ENCODE results near the gene C16orf92.
"Not testable (repeated sequence)": the region's sequence is repeated elsewhere in the genome, so short reads cannot be mapped to it uniquely, and the experiment has no call there.

C16orf92 gene

DNA sequence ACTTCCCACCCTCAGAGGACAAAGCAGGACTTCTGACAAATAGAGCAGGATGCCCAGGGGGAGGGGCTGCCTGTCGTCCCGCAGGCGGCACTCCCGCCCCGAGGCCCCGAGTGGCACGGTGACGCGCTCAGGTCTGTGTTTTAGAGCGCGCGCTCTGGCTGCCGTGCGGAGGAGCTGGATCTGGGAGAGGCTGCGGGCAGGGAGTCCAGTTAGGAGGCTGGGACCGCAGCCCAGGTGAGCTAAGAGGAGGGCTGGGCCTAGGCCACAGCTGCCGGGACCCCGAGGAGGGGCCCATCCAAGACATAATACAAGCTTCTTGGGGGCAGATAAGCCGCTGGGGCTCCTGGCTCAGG is 18.6 kb upstream of the C16orf92 start:
- DNase-seq (ENCODE audit: low spot score) = no peak

DNA sequence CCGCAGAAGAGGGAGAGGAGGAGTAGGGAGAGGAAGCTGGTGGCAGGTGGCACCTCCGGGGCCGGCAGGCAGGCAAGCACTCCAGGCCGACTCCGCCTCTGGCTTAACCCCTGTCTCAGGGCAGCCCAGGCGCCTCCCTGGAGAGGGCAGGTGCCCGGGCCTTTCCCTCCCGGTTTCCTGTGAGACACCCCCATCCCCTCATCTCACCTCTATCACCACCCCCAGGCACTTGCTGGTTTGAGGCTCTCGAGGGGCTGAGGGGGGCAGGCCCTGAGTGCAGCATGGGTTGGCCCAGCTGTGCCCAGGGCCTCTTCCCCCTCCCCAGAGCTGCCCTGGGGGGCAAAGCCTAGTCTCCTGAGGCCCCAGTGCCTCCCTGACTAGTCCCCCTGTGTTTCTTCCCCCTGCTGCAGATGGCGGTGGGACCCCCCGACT is 18.2 kb upstream of the C16orf92 start:
- DNase-seq (ENCODE audit: low spot score) = no peak

GRCh38 chr16:30005341-30006094 is 17.5 kb upstream of the C16orf92 start:
- no peak for DNase-seq (ENCODE audit: low spot score)

DNA sequence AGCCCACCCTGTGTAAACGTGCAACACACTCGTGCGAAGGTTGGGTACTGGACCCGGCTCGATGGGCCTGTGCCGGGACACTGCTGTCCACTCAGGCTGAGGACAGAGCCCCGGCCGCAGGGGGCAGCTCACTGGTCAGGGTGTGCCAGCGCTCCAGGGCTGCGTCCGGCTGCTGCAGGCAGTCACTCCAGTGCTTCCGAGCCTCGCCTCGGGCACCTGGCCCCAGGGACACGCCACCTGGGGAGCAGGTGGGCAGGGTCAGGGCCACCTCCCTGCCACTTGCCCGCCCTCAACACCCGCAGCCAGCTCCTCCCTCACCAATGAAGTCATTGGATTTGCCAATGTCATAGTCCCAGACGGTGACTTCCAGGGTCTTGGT is 16.9 kb upstream of the C16orf92 start:
- DNase-seq (ENCODE audit: low spot score) = no peak

DNA sequence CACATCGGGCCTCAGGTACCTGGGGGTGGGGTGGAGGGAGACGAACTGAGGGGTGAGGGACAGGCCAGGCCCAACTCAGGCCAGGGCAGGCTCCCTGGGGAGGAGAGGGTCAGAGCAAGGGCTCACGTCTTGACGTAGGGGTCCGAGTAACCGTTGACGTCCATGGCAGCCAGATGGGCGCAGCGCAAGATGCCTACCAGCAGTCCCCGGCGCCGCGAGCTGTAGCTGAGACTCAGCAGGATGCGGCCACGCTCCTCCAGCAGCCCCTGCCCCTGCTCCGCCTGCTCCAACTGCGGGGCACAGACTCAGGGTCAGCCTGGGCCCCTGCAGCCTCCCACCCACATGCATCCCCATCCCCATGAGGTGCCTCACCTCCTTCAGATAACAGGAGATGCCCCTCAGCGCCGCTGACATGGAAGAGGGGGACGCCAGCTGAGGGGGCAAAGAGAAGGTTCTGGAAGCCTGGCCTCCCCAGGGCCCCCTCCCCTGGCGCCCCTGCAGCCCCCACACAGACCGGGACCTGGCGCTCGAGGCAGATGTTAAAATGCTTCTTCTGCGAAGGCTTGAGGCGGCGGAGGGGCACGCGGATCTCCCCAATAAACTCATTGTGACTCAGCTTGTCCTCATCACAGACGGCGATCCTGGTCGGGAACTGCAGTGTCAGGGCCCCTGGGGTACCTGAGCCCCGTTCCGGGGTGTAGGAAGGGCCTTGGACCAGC is 16.2 kb upstream of the C16orf92 start:
- DNase-seq (ENCODE audit: low spot score) = no peak

GRCh38 chr16:30007378-30007895 is 15.6 kb upstream of the C16orf92 start:
- DNase-seq (ENCODE audit: low spot score) = no peak

- no peak for DNase-seq (ENCODE audit: low spot score)
These were observed 13.7 kb upstream of the C16orf92 start for GRCh38 chr16:30009085-30009862.

DNA sequence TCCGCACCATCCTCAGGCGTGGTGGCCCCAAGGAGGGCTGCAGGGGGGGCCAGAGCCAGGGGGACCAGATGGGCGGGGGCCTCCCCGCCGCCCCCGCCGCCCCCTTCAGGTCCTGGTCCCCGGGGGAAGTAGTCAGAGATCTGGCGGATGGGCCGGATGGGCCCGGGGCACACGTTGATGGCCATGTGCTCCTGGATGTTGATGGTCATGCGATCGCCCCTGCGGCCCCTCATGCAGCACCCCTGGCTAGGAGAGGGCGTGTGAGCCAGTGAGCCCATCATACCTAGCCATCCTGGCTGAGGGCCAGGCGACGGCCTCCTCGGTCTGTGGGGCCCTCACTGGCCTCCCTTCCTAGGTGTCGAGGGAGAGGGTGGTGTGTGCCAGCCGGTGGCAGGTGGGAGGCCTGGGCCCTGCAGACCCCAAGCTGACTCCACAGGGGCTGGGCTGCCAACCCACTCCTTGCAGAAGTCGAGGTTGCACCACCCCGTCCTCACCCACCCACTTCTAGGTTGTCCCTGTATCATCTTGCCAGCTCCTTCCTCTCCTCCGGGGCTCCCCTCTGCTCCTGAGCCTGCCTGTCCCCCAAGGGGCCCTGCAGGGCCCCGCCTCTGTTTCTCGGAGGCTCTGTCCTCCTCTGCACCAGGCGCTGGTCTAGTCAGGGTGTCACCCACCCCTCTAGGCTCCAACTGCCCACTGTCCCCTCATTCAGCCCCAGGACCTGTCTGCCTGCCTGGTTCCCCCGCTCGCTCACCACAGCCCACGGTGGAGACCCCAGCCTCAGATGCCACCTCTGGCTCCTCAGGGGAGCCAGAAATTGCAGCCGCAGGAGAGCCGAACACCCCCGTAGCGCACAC is 12.8 kb upstream of the C16orf92 start:
- DNase-seq (ENCODE audit: low spot score) = no peak

GRCh38 chr16:30010844-30011713 is 11.9 kb upstream of the C16orf92 start, which contains the start of gene DOC2A:
TSS of gene DOC2A (minus strand) at chr16:30011027. CDS start at chr16:30010222, 805 bp downstream.
- DNase-seq (ENCODE audit: low spot score) = peak; percentile 67

DNA sequence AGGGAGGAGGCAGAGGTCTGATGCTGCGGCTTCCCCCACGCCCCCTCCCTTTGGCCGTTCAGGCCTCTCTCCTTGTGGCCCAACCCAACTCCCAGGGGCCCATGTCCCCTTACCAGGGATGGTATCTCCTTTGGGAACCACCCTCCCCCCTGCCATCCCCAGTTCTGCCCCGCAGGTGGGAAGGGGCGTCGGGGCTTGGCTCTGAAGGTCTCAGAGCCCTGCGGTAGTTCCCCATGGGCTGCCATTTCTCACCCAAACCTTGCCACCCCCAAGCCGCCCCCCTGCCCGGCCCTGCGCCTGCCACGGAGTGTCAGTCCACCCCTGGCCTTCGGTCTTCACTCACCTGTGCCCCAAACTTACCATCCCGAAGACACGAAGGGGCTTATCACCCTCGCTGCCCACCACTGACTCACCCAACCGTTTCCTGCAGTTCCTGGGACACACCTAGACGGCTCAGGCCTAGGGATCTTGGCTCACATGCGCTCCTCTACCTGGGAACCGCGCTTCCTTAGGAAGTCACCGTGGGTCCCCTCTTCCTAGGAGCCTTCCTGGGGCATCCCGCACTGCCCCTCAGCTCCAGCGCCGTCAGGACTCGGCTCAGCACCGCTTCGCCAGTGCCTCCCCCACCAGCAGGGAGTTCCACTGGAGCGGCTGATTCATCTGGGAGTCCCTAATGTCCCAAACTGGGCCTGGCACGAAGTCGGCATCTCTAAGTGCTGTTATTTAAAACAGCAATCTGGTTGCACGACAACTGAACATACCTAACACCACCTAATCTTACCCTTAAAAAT is 11.1 kb upstream of the C16orf92 start:
- no peak for DNase-seq (ENCODE audit: low spot score)

GRCh38 chr16:30012598-30012997 is 10.4 kb upstream of the C16orf92 start:
- not testable (repeated sequence) for DNase-seq (ENCODE audit: low spot score)

DNA sequence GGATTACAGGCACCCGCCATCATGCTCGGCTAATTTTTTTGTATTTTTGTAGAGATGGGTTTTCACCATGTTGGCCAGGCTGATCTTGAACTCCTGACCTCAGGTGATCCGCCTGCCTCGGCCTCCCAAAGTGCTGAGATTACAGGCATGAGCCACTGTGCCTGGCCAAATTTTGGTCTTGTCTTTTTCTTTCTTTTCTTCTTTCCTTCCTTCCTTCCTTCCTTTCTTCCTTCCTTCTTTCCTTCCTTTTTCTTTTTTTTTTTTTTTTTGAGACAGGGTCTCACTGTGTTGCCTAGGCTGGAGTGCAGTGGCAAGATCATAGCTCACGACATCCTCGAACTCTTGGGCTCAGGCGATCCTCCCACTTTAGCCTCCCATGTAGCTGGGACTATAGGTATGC is 7.5 kb upstream of the C16orf92 start:
- not testable (repeated sequence) for DNase-seq (ENCODE audit: low spot score)

GRCh38 chr16:30016555-30017276 is 6.3 kb upstream of the C16orf92 start:
- DNase-seq (ENCODE audit: low spot score) = no peak

DNA sequence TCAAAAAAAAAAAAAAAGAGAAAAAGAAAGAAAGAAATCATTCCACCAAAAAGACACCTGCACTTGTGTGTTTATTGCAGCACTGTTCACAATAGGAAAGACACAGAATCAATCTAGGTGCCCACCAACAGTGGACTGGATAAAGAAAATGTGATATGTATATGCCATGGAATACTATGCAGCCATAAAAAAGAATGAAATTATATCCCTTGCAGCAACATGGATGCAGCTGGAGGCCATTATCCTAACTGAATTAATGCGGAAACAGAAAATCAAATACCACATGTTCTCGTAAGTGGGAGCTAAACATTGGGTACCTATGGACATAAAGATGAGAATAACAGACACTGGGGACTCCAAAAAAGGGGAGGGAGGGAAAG is 5.7 kb upstream of the C16orf92 start:
- DNase-seq (ENCODE audit: low spot score) = no peak

DNA sequence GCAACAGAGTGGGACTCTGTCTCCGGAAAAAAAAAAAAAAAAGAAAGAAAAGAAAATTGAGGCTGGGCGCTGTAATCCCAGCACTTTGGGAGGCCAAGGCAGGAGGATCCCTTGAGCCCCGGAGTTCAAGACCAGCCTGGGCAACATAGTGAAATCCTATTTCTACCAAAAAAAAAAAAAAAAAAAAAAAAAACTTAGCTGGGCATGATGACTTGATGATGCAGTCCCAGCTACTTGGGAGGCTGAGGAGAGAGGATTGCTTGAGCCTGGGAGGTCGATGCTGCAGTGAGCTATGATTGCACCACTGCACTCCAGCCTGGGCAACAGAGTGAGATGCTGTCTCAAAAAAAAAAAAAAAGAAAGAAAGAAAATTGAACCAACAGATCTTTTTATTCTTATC is 5.1 kb upstream of the C16orf92 start:
- not testable (repeated sequence) for DNase-seq (ENCODE audit: low spot score)

DNA sequence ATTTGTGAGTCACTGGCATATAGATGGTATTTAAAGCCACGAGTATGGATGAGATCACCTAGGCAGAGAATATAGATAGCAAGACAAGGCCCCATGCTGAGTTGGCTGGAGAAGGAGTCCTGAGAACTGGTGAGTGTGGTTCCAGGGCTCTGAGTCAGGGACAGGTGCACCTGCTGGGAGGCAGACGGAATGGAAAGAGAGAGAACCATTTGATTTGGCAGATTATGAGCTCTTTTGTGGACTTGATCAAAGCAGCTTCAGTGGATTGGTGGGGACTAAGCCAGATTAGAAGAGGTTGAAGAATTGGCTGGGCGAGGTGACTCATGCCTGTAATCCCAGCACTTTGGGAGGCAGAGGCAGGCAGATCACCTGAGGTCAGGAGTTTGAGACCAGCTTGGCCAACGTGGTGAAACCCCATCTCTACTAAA is 4.3 kb upstream of the C16orf92 start:
- no peak for DNase-seq (ENCODE audit: low spot score)

DNA sequence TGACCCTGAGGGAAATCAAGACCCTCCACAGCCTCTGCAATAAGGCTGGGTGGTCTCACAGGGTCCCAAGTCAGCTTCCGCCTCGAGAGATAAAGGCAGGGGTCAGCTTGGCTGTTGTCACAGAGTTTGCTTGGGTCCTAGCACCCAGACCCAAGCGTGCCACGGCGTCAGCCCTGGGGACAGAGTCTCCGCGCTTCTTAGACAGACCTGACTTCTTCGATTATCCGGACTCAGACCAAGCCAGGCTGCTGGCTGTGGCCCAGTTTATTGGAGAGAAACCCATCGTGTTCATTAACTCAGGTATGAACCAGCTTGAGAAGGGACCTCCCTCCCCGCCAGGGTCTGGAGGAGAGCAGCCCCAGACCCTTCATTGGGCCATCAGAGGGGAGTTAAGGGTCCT is 588 bp downstream of the C16orf92 start:
- DNase-seq (ENCODE audit: low spot score) = no peak

GRCh38 chr16:30024451-30024850 is 1.5 kb downstream of the C16orf92 start:
- no peak for DNase-seq (ENCODE audit: low spot score)

DNA sequence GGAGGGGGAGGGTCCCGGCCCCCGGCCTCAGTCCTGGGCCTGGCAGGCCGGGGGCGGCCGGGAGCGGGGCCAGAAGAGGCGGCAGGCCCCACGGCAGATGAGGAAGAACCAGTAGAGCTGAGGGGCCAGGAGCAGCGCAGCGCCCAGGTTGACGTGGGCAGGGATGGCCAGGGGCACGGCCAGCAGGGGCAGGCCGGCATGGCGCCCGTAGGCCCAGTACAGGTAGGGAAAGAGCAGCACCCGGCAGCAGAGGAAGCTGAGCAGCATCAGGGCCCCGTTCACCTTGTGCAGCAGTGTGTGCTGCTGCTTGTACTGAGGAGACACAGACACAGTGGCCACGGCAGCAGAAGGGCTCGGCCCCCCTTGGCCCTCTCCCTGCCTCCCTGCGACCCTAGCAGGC is 2.2 kb downstream of the C16orf92 start:
- no peak for DNase-seq (ENCODE audit: low spot score)
